Cerebellar cortex (tissue), 1 donor: ENCODE results near the gene CCND1.

ENCODE experiments used
- DNase-seq: peaks from one replicate; pipeline ENCODE4 v3.0.0-alpha.2; 2015; ENCODE audit warnings: low spot score

Gene CCND1

GRCh38 chr11:69654001-69654659 is 13.2 kb downstream of the CCND1 start:
- DNase-seq = no peak

GRCh38 chr11:69654660-69655478 is 13.9 kb downstream of the CCND1 start:
- DNase-seq = no peak

- no peak for DNase-seq
These were observed 14.8 kb downstream of the CCND1 start for GRCh38 chr11:69655479-69656428.

- DNase-seq = no peak
These were observed 15.8 kb downstream of the CCND1 start for GRCh38 chr11:69656536-69657455.

- DNase-seq = no peak
These were observed 16.5 kb downstream of the CCND1 start for GRCh38 chr11:69657456-69657910.

- DNase-seq = no peak
These were observed 17.1 kb downstream of the CCND1 start for GRCh38 chr11:69657911-69658625.

GRCh38 chr11:69658626-69659450 is 17.9 kb downstream of the CCND1 start:
- no peak for DNase-seq

- DNase-seq = no peak
These were observed 18.6 kb downstream of the CCND1 start for GRCh38 chr11:69659591-69659990.

GRCh38 chr11:69660001-69660500 is 19.1 kb downstream of the CCND1 start:
- no peak for DNase-seq

- DNase-seq = no peak
These were observed 20.4 kb downstream of the CCND1 start for GRCh38 chr11:69661413-69661715.

GRCh38 chr11:69662021-69662698 is 21.2 kb downstream of the CCND1 start:
- DNase-seq = no peak

GRCh38 chr11:69662806-69663205 is 21.9 kb downstream of the CCND1 start:
- DNase-seq = no peak

GRCh38 chr11:69663326-69663725 is 22.4 kb downstream of the CCND1 start:
- DNase-seq = no peak

- DNase-seq = no peak
These were observed 23.3 kb downstream of the CCND1 start for GRCh38 chr11:69664103-69664775.

GRCh38 chr11:69664901-69665300 is 23.9 kb downstream of the CCND1 start:
- DNase-seq = no peak

- DNase-seq = no peak
These were observed 24.7 kb downstream of the CCND1 start for GRCh38 chr11:69665669-69666068.

GRCh38 chr11:69666261-69666660 is 25.3 kb downstream of the CCND1 start:
- DNase-seq = no peak

- DNase-seq = no peak
These were observed 26.0 kb downstream of the CCND1 start for GRCh38 chr11:69666752-69667536.
